HCT116 (cell line): ENCODE measurements around the gene NOL4L. TPM values are rescaled to one million over a fixed set of nuclear protein-coding genes. Genes with fewer than 3 reads are reported as not detected.
"Not testable (repeated sequence)": the region's sequence is repeated elsewhere in the genome, so short reads cannot be mapped to it uniquely, and the experiment has no call there.

Source experiments
- ATAC-seq: fragments of 200-7000 bp; cut with Tn5 transposase; 2 replicates; pipeline ENCODE4 v1.9.1; 2020; ENCODE audit warnings: mild to moderate bottlenecking, moderate library complexity
- BruUV-seq: library from RNA; stranded (reverse); fragments of 400-500 nt; replicated peaks from 2 replicates; lab custom pipeline; 2021; lab: Mats Ljungman, UMichigan
- CTCF ChIA-PET: fragments of 300-600 bp; sonication (Branson Sonifier 250); formaldehyde crosslinking; loops from one replicate; lab custom pipeline; 2021; ENCODE audit warnings: antibody characterized with exemption; lab: Charles Lee
- POLR2A ChIA-PET: fragments of 300-600, 350-600 bp; sonication (Branson Sonifier 250); formaldehyde crosslinking; loops from one replicate; lab custom pipeline; 2021; ENCODE audit warnings: antibody characterized with exemption; lab: Charles Lee
- RAD21 ChIA-PET, 2 experiments: fragments of 300-600 bp; sonication (Branson Sonifier 250); formaldehyde crosslinking; loops; one replicate each; lab custom pipeline; 2023; ENCODE audit warnings: low total read pairs in 2 of 2; ENCODE audit not compliant: uncharacterized antibody in 2 of 2, unreplicated experiment in 2 of 2, low non-redundant PET in 1 of 2; lab: Charles Lee
- DNase-seq: peaks from one replicate; pipeline ENCODE4 v3.0.0-alpha.2; 2010; ENCODE audit warnings: low read depth, low spot score
- H2AFZ ChIP-seq: fragments of 200-600 bp; shearing (Covaris generic), sonication (generic); 2 replicates; pipeline ENCODE4 v1.6.1; 2017; ENCODE audit warnings: low read depth, mixed run types, mixed read lengths, antibody characterized with exemption, low read length; ENCODE audit not compliant: poor library complexity, severe bottlenecking
- H3K27ac ChIP-seq: 2 replicates; pipeline ENCODE4 v1.5.1; 2012; ENCODE audit warnings: low read depth, low read length
- H3K27me3 ChIP-seq: fragments of 200-600 bp; sonication (generic); 2 replicates; pipeline ENCODE4 v1.6.1; 2016; ENCODE audit warnings: mixed run types, low read length, mixed read lengths; ENCODE audit not compliant: insufficient read depth
- H3K36me3 ChIP-seq, 2 experiments: fragments of 200-500 bp in 1 of 2; fragments of 200-600 bp in 1 of 2; sonication (Bioruptor generic) in 1 of 2; sonication (generic) in 1 of 2; 2 replicates each; pipeline versions ENCODE4 v1.5.1 to v1.6.1; 2014 to 2016; ENCODE audit warnings: low read length in 2 of 2, inconsistent platforms in 1 of 2, mixed read lengths in 1 of 2, mixed run types in 1 of 2; ENCODE audit not compliant: insufficient read depth in 2 of 2, control insufficient read depth in 1 of 2
- H3K4me1 ChIP-seq, 2 experiments: fragments of 200-600 bp in 1 of 2; sonication (generic) in 1 of 2; 2 replicates each; pipeline versions ENCODE4 v1.5.1 to v1.6.1; 2012 to 2017; ENCODE audit warnings: low read length in 2 of 2, inconsistent platforms in 1 of 2, mild to moderate bottlenecking in 1 of 2, mixed read lengths in 1 of 2, mixed run types in 1 of 2, moderate library complexity in 1 of 2; ENCODE audit not compliant: insufficient read depth in 2 of 2, control insufficient read depth in 1 of 2
- H3K4me2 ChIP-seq: fragments of 200-600 bp; sonication (generic); 2 replicates; pipeline ENCODE4 v1.6.1; 2017; ENCODE audit warnings: mixed run types, low read length, mixed read lengths
- H3K4me3 ChIP-seq, 2 experiments: fragments of 200-600 bp in 1 of 2; sonication (generic) in 1 of 2; replicated peaks in 1 of 2; 2 replicates each; pipeline ENCODE4 v1.5.1; 2011 to 2016; ENCODE audit warnings: low read length in 2 of 2, control low read depth in 1 of 2, low read depth in 1 of 2, mild to moderate bottlenecking in 1 of 2, mixed read lengths in 1 of 2, mixed run types in 1 of 2
- H3K79me2 ChIP-seq: fragments of 200-600 bp; sonication (generic); 2 replicates; pipeline ENCODE4 v1.6.1; 2017; ENCODE audit warnings: mild to moderate bottlenecking, mixed run types, low read length, moderate library complexity, mixed read lengths; ENCODE audit not compliant: insufficient read depth
- H3K9ac ChIP-seq: fragments of 200-600 bp; sonication (generic); 2 replicates; pipeline ENCODE4 v1.6.1; 2016; ENCODE audit warnings: low read length, mixed read lengths
- H3K9me2 ChIP-seq: fragments of 200-600 bp; sonication (generic), shearing (Covaris generic); 2 replicates; pipeline ENCODE4 v1.6.1; 2017; ENCODE audit warnings: mixed run types, mild to moderate bottlenecking, moderate library complexity; ENCODE audit not compliant: insufficient read depth
- H3K9me3 ChIP-seq, 2 experiments: fragments of 200-500 bp in 1 of 2; fragments of 200-600 bp in 1 of 2; sonication (Bioruptor generic) in 1 of 2; sonication (generic) in 1 of 2; 2 replicates each; pipeline ENCODE4 v1.6.1; 2014 to 2017; ENCODE audit warnings: low read length in 2 of 2, mixed read lengths in 2 of 2, inconsistent platforms in 1 of 2, low read depth in 1 of 2, mild to moderate bottlenecking in 1 of 2, mixed run types in 1 of 2, moderate library complexity in 1 of 2; ENCODE audit not compliant: control insufficient read depth in 1 of 2, insufficient read depth in 1 of 2
- H4K20me1 ChIP-seq: fragments of 200-600 bp; sonication (generic), shearing (Covaris generic); 2 replicates; pipeline ENCODE4 v1.6.1; 2017; ENCODE audit warnings: mixed run types, mild to moderate bottlenecking, moderate library complexity; ENCODE audit not compliant: insufficient read depth
- CBX3 ChIP-seq: IDR thresholded peaks from 2 replicates; pipeline ENCODE4 v1.6.1; 2012; ENCODE audit warnings: low read depth
- POLR2AphosphoS5 ChIP-seq: IDR thresholded peaks from 2 replicates; pipeline ENCODE4 v1.6.1; 2011; ENCODE audit warnings: mild to moderate bottlenecking, low read depth, low read length, moderate library complexity
- SIN3A ChIP-seq: IDR thresholded peaks from 2 replicates; pipeline ENCODE4 v1.6.1; 2012; ENCODE audit warnings: low read depth
- SRF ChIP-seq: IDR thresholded peaks from 2 replicates; pipeline ENCODE4 v1.6.1; 2012; ENCODE audit warnings: low read depth
- YY1 ChIP-seq: IDR thresholded peaks from 2 replicates; pipeline ENCODE4 v1.6.1; 2011; ENCODE audit warnings: low read length, low read depth, moderate library complexity, mild to moderate bottlenecking; ENCODE audit not compliant: insufficient replicate concordance; ENCODE audit errors: extremely low read depth
- ZNF274 ChIP-seq: fragments of 200-500 bp; sonication (Bioruptor generic); IDR thresholded peaks from 2 replicates; pipeline ENCODE4 v1.6.1; 2014; ENCODE audit warnings: mild to moderate bottlenecking, low read depth, low read length, inconsistent platforms
- intact Hi-C: fragments of 100-400 bp; cut with micrococcal nuclease; formaldehyde crosslinking; loops from 2 replicates; pipeline ENCODE4 v1.10.0; 2022
- total RNA-seq: library from RNA; stranded (reverse); gene quantifications from one replicate; pipeline ENCODE4 v1.2.1, GENCODE V29; 2021; ENCODE audit not compliant: unreplicated experiment
- TF ChIP-seq, protein P1 (sequence below): IDR thresholded peaks from 2 replicates; pipeline ENCODE4 v1.6.1; 2012; ENCODE audit warnings: low read depth

NOL4L gene
- total RNA-seq, 1 experiment from 2014 or later, result 5.9 TPM

DNA sequence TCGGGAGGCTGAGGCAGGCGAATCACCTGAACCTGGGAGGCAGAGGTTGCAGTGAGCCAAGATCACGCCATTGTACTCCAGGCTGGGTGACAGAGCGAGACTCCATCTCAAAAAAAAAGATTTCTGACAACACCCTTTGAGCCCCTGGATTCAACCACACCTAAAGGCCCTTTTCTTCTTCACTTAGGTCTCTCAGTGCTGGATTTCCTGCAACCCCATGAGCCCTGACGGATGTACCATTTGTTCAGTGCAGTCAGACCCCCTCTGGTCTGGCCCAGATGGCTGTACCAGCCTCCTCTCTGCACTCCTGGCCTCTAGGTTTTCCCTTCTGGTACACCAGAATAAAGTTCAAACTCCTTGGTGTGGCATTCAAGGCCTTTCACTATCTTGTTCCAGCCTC lies 9.1 kb upstream of the NOL4L start:
- intact Hi-C loops, result no loop called here
- TF ChIP-seq SIN3A (no peak), CBX3 (no peak), SRF (no peak), POLR2AphosphoS5 (no peak), YY1 (no peak), ZNF274 (no peak)
- TF ChIP-seq, protein P1, sequence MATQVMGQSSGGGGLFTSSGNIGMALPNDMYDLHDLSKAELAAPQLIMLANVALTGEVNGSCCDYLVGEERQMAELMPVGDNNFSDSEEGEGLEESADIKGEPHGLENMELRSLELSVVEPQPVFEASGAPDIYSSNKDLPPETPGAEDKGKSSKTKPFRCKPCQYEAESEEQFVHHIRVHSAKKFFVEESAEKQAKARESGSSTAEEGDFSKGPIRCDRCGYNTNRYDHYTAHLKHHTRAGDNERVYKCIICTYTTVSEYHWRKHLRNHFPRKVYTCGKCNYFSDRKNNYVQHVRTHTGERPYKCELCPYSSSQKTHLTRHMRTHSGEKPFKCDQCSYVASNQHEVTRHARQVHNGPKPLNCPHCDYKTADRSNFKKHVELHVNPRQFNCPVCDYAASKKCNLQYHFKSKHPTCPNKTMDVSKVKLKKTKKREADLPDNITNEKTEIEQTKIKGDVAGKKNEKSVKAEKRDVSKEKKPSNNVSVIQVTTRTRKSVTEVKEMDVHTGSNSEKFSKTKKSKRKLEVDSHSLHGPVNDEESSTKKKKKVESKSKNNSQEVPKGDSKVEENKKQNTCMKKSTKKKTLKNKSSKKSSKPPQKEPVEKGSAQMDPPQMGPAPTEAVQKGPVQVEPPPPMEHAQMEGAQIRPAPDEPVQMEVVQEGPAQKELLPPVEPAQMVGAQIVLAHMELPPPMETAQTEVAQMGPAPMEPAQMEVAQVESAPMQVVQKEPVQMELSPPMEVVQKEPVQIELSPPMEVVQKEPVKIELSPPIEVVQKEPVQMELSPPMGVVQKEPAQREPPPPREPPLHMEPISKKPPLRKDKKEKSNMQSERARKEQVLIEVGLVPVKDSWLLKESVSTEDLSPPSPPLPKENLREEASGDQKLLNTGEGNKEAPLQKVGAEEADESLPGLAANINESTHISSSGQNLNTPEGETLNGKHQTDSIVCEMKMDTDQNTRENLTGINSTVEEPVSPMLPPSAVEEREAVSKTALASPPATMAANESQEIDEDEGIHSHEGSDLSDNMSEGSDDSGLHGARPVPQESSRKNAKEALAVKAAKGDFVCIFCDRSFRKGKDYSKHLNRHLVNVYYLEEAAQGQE, result no peak
- H3K27me3 ChIP-seq, result no peaks in the 10 kb centered on the region

DNA sequence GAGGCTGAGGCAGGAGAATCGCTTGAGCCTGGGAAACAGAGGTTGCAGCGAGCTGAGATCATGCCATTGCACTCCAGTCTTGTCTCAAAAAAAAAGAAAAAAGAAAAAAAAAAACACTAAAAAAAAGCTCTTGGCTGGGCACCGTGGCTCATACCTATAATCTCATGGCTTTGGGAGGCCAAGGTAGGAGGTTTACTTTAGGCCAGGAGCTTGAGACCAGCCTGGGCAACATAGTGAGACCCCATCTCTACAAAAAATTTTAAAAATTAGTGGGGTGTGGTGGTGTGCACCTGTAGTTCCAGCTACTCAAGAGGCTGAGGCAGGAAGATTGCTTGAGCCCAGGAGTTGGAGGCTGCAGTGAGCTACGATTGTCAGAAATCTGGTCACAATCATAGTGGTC lies 7.5 kb upstream of the NOL4L start:
- H2AFZ ChIP-seq, H3K79me2 ChIP-seq, H3K27me3 ChIP-seq, H4K20me1 ChIP-seq, H3K36me3 ChIP-seq, H3K4me2 ChIP-seq, H3K9me2 ChIP-seq, BruUV-seq, H3K9ac ChIP-seq, ATAC-seq, intact Hi-C loops, POLR2A ChIA-PET, H3K9me3 ChIP-seq, H3K27ac ChIP-seq, CTCF ChIA-PET, DNase-seq, RAD21 ChIA-PET, H3K4me3 ChIP-seq: not testable (repeated sequence)
- peaks cover 7 to 15% of the 10 kb centered on the region in 2 experiments for H3K4me1 ChIP-seq

More for the DNA sequence above, 9.1 kb upstream of the NOL4L start:
- DNase-seq (no peak), ATAC-seq (no peak)
- RAD21 ChIA-PET, result no interaction called here
- no peak overlapping the region for H3K4me2 ChIP-seq
- H3K27ac ChIP-seq, result no peak overlapping the region
- H3K9me3 ChIP-seq, result no peaks in the 10 kb centered on the region
- no TSS peak for BruUV-seq
- no peaks in the 10 kb centered on the region for H4K20me1 ChIP-seq
- no peaks in the 10 kb centered on the region for H3K36me3 ChIP-seq
- H2AFZ ChIP-seq, result no peak overlapping the region
- H3K4me1 ChIP-seq, result peaks cover 4 to 8% of the 10 kb centered on the region in 2 experiments
- H3K4me3 ChIP-seq, result no peak overlapping the region
- H3K9ac ChIP-seq, result no peak overlapping the region
- CTCF ChIA-PET, result no interaction called here
- no peaks in the 10 kb centered on the region for H3K9me2 ChIP-seq
- POLR2A ChIA-PET, result no interaction called here
- no peaks in the 10 kb centered on the region for H3K79me2 ChIP-seq
